ENCODE results near the gene NRF1.
"Not testable (repeated sequence)": the region's sequence is repeated elsewhere in the genome, so short reads cannot be mapped to it uniquely, and the experiment has no call there.

The NRF1 gene

DNA sequence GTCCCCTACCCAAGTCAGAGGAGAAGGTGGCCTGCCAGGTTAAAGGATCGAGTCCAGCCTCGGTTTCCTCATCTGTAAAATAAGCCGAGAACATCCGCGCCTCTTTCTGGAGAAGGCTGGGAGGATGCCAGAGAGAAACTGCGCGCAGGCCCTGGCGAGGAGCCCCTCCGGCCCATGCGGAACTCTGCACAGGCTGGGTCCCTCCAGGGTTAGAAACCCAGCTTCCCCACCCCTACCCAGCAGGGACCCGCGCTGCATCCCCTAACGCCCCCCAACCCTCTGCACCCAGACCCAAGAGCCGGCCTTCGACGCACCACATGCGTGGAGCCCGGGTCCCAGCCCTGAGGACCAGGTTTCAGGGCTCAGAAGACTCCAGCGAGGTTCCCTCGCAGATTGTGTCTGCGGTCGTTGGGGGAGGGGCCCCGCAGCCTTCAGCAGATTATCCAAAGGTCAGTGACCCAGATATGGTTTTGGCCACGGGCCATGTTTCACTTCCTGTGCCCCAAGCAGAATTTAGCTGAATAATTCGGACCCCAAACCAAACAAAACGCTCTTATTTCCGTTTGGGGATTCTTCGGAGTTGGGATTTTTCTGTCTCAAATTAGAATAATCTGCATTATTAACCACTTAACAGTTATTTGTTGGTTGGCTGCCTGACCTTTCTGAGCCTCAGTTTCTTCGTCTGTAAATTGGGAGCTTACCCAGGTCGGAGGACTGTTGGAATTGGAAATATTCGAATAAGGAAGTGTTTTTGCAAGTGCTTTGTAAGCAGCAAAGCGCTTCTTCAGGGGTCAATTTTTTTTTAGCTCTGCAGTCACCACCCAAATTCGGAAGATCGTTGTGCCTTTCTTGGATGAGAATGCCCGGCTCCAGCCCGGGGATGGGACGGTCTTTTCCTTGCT lies 173.5 kb downstream of the NRF1 start:
- no peak for DNase-seq

DNA sequence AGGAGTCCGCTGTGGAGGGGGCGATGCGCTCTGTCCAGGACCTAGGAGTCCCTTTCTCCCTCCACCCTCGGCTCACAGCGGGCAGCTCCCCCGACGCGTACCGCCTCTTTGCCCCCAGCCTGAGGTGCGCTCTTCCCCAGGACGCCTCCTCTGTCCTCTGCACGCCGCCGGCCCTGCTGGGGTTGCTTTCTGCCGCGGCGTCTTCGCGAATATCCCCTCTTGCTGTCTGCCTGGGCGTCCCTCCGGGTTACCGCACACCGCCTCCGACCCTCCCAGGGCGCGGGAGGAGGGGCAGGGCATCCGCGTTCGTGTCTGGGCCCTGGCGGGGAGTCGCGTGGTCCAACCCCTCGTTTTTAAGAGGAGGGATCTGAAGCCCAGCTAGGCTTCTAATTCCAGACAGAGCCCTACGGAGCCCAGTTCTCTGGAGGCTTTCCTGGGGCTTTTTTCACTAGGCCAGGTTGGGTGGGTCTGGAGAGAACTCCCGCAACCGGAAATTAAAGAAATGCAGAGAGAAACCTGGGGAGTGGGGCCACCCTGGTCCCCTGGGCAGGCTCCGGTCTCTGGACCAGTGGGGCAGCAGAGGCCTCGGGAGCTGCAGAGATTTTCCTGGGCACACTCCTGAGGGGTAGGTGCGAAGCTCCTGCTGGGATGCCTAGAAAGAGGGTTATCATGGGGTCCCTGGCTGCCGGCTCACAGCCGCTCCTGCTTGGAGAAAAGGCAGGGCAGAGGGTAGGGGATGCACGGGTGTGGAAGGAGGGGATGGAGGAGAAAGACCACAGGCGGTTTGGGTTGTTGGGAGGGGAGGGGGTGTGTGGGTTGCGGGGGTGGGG lies 174.4 kb downstream of the NRF1 start:
- no peak for DNase-seq

DNA sequence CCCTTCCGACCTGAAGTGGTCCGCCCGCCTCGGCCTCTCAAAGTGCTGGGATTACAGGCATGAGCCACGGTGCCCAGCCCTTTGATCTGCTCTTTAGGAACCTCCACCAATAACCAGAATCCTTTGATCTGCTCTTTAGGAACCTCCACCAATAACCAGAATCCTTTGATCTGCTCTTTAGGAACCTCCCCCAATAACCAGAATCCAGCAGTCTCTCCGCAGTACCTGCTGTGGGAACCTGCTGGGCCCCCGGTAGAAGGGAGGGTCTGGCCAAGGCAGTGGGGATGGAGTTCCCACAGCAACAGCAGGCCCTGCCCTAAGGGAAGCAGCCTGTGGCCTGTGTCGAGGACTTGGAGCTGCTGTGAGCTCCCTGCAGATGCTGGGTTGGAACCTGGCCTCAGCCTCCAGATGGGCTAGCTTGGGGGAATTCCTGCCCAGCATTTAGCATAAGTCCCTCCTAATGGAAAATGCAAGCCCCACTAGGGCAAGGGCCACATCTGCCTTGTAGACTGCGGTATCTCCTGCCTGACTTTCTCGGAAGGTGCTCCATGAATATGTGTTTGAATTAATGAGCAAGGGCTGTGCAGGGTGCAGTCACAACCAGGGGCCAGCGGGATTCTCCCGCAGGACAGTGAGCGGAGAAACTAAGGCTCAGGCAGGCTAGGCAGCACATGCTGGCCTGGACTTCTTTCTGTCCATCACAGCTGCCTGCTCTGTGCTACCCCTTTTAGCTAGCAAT lies 175.5 kb downstream of the NRF1 start:
- DNase-seq, result no peak

DNA sequence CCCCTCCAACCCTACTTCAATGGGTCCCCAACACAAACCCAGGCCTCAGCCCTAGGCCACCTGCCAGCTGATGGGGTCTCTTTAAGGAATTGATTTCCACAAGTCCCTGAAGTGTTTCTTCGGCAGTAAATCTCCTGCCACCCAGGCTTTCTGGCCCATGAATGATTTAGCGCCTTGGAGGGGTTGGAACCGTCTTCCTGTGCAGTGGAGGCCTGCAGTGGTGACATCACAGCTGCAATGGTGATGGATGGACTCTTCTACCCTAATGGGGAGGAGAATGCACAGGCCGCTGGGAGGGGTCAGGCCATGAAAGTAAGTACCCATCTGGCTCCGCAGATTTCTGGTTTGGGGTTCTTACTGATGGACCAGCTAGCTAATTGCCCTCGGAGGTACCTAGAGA lies 177.5 kb downstream of the NRF1 start:
- no peak for DNase-seq

DNA sequence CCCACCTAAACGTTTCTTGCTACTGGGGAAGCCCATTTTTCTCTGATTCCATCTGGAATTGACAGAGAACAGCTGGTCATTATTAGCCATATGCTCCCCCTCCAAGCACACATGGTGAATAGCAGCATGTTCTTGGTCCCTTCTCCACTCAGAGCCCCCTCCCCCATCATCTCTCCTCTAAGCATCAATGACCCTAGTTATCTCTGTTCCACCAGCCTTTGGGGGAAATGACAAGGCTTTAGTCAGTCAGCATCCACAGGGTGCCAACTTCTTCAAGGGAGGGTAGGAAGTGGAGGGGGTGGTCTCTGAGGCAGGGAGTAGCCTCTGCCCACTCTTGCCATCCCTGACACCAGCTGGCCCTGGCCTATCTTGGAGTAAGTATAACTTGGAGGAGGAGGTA lies 178.1 kb downstream of the NRF1 start:
- no peak for DNase-seq

DNA sequence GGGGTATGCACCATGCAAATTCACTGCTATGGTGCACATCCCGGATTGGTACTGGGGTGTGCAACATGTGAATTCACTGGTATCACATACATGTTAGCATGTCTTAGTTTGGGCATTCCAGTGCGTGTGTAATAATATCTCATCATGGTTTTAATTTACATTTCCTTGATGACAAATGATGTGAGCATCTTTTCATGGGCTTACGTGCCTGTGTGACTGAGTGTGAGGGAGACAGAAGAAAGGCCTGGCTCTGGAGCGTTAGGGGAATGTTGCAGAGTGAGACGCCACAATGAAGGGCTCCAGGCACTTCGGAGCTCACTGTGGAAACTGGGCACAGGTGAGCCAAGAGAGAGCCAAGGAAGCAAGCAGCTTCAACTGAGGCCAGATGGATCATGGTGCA lies 178.6 kb downstream of the NRF1 start:
- DNase-seq, result no peak

DNA sequence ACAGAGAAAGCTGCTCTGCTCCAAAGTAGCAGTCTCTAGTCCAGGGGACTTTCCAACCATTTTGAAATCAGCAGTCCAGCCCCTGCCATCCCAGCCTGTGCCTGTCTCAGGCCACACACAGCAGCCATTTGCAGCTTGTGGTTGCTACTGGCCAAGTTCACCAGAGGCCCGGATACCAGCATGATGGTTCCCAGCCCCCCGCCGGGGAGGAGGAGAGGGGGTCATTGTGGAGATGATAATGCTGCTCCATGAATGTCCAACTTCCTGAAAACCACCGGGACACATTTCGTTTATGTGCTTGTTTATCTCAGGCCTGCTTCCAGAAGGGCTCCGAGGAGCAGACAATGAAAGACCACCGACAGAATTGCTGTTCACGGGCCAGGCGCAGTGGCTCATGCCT lies 181.2 kb downstream of the NRF1 start:
- DNase-seq, result no peak

DNA sequence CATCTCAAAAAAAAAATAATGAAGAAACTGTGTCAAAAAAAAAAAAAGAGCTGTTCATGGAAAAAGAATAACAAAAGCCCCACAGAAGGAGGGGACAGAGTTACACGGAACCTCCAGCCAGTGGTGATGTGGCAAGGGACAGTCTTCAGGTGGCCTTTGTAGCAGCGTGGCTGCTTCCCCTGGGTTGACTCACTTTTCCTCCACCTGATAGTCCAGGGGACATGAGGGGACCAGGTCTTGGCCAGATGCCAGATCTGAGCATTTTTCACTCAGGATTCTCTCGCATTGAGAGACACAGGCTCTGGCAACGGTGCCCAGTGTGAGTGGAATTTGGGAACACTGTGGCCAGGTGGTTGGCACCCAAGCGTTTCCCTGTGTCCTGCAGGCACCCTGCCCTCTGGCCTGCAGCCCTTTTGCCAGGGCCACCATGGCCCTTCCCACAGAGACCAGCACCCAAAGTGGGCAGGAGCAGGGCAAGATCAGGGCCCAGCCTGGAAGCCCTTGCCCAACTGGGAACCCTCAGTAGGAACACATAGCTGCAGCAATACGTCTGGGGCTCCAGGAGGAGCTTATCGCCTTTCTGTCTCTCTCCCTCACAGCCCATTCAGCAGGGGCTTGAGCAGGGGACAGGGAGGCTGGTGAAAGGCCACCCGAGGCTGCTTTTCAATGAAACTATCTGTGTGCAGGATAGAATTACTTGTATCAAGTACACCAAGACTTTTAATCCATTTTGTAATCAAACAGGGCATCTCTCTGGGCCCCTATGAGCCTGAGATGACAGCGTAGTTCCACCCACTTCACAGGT lies 182.2 kb downstream of the NRF1 start:
- no peak for DNase-seq

DNA sequence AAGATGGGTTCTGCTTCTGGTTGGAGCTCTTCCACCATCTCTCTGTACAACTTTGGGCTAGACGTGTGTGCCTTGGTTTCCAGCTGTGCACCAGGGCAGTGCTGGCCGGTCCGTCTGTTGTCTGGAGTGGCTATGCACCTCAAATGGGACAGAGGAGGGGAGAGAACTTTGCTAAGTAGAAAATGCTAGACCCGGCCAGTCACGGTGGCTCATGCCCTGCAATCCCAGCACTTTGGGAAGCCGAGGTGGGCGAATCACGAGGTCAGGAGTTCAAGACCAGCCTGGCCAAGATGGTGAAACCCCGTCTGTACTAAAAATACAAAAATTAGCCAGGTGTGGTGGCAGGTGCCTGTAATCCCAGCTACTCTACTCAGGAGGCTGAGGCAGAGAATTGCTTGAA lies 182.9 kb downstream of the NRF1 start:
- DNase-seq, result not testable (repeated sequence)

DNA sequence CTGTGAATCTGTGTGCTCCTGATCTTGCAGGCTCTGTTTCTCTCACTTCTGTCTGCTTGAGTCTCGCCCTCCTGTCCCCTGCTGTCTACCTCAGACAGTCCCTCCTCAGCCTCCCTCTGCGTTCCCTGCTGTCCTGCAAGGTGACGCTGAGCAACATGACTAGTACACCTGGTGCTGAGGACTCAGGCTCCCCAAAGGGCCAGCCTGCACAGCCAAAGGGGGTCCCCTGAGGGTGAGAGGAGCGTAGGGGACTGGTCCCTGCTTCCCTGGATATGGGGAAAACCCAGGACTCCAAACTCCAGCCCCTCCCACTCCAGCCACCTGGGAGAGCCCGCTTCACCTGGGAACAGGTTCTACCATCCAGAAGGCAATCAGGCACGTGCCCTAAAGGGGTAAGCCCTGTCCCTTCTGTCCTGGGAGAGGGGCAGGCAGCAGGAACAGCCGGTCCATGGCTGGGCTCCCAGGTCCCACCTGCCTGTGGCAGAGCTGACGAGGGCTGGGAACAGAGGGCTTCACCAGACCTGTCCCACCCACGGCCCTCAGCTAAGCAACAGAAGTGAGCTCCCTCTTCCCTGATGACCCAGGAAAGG lies 184.8 kb downstream of the NRF1 start:
- DNase-seq, result no peak

DNA sequence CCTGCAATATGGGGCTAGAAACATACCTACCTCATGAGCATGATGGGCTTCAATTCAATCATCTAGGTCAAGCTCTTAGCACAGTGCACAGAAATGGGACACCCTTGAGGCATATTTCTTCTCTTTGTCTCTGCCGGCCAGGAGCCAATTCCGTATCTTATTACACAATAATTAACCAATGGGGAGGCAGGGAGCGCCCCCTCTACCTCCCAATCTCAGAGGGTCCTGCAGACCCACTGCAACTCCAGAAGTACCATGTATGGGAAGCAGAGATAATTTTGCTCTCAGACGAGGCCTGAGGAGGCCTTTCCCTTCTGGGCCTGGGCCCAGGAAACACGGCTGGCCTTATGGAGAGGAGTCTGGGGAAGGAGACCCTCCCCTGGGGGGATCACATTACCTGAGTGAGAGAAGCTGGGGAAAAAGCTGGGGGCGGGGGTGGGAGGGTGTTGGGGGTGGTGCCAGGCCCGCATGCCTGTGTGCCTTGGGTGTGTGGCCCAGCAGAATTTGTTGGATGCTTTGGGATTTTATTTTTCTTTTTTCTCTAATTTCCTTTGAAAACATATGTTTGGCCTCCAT lies 185.8 kb downstream of the NRF1 start:
- DNase-seq, result no peak

DNA sequence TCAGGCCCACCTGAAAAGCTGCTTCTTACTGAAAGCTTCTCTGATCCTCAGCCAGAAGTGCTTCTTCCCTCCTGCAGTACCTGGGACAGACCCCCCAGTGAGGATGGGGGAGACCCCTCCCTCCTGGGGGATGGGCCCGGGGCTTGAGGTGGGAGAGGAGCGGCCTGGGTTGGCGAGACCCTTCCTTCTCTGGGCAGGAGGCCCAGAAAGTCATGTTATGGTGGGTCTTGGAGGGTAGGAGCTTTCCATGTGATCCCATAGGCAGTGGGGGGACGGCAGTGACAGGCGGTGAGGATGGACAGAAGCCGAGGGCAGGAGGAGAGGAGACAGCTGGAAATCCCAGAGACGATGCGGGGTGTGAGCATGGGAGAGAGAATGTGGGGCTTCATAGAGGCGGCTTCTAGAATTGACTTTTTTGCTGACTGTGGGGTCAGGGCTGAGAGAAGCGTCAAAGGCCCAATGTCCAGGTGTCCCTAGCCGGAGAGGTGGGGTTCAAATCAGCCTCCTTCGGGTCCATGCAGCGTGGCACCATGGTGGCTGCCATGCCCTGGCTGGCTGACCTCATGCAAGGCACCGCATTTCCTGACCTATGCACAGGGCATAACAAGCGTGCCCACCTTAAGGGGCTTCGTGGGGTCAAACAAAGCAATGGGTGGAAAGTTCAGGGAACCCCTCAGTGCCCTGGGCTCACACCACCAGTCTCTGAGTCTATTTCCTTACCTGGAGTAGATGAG lies 187.3 kb downstream of the NRF1 start:
- no peak for DNase-seq

DNA sequence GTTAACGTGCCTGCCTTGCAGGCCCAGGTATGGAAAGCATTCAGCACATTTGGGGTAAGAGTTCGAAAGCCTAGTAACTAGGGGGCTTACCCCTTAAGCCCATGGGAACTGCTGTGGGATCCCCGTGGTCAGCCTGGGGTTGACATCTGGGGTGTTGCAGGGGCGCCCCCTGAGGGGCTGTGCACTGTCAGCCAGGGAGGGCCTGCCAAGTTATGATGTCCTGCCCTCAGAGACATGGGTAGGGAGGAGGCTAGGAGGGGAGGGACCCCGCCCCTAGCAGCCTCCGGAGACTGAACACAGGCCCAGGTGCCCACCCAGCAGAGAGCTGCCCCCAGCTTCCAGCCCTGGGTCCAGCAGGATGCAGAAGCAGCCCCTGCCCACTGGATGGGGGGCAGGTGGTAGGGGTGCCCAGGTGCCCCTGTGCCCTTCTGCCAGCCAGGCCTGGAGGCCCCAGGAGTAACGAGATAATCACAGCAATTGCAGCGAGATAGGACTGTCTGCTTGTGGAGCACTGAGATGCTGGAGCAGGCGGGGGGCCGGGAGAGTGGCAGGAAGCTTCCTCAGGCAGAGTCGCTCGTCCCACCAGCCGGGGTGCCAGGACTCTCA lies 187.9 kb downstream of the NRF1 start:
- DNase-seq, result no peak

DNA sequence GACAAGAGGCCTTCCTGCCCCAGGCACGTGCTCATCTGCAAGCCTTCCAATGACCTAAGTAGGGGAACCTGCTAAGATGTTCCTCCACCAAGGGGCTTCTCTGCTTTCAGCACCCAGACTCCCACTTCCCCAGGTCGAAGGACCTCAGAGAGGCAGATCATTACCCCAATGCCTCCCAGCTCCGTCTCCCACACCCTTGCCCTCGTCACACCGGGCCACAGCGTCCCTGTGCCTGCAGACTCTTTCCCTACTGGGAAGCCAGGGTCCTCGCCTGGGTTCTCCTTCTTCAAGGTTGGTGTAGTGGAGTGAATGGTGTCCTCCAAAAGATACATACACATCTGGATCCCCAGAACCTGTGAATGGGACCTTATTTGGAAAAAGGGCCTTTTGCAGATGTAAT lies 189.4 kb downstream of the NRF1 start:
- no peak for DNase-seq

DNA sequence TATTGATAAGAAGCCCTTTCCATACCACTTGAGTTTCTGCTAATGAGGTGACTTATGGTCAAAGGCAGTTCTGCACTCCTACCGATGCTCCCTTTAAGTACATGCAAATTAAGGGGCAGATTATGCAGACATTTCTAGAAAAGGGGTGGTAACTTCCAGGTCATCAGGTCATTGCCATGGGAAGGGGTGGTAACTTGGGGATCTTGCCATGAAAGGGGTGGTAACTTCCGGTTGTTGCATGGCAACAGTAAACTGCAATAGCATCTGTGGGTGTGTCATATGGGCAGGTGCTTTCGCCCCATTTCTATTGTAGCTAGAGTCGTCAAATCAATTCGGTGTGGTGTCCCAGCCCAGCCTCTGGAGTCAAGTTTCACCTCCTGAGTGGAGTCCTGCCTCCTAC lies 190.4 kb downstream of the NRF1 start:
- no peak for DNase-seq

DNA sequence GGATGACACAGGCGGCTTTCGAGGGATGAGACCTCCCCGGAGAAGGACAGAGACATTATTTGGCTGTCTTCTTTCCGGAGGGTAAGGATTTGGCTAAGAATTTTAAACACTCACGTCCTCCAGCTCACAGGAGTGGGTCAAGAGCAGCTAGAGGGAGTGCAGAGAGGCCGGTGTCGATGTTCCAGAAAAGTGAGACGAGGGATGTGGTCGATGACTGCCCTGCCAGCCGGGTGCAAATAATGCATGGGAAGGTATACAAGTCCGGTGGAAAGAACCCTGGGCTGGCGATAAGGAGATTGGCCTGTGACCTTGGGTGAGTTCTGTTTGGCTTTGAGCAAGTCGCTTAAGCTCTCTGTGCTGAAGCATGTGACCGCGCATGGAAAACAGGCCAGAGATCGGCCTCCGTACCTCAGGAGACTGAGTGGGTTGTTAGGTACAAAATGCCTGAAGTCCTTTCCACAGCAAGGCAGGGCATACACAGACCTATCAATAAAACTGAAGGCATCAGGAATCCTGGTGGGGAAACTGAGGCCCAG lies 192.1 kb downstream of the NRF1 start:
- DNase-seq, result no peak

DNA sequence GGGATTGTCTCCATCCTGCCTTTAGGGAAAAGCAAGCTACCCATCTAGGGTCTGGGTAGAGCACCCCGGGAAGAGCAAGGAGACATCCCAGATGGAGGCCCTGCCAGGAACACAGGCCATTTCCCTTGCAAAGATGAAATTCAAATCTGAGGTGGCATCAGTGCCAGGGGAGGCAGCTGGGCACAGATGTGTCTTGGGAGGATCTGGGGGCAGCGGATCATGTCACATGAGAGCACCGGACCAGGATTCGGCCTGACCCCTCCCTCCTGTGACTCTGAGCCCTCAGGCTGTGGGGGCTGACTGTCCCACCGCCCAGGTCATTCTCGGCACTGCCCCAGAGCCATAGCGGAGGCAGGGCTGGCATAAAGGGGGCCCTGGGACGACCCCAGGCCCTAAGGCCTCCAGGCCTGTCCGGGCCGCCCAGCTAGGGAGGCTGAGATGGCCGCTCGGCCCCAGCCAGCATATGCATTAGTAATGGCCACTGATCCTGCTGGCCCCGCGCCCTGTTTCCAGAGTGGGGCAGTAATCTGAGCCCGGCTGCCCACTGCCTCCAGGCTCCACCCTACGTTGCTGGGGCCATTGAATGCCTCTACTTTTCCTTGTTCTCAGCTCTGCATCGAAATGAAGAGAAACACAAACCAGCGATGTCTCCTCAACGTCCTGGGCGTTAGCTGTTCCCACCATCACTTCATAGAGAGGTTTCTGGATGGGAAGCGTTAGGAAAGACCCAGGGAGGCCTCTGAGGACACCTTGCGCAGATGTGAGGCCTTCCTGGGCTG lies 192.8 kb downstream of the NRF1 start:
- DNase-seq, result no peak

DNA sequence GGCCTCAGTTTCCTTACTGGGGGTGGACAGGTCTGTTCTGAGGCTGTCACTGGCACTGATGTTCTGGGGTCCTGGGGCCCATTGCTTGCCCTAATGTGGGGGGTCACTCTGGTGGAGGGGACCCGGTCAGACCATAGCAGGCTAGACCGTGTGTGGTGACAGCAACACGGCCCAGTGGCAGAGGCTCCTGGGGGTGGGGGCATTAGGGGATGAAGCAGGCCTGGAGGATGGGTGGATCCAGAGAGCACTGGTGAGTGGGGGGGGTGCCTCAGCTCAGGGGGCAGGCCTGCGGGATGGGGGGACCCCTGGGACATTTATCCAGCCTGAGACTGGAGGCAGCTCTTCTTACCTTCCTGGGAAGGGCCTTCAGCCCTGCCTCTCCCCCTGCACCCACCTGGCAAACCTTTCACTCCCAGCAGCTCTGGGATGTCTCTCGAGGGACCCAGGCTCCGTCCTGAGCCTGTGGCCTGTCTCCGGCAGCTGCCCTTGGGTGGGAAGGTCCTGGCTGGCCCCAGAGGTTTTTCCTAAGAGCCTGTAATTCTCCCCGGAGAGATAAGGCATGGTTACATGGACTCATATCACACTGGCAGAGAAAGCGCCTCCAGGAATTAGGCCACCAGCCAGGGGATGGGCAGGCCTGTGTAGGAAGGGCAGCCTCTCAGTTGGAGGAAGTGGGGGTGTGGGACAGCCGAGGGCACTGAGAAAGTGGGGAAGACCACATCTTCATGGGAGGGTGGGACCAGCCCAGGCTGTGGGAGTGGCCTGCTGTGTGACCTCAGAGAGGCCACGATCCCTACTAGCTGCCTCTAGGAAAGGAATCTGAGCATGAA lies 193.6 kb downstream of the NRF1 start:
- no peak for DNase-seq

All from effector CD8-positive, alpha-beta T cell (primary cell).